ENCODE results near the gene NEDD4L.

NEDD4L gene

GRCh38 chr18:58188996-58189395, 145.0 kb downstream of the NEDD4L start:
- no peak for DNase-seq

- no peak for DNase-seq
These were observed 147.0 kb downstream of the NEDD4L start for GRCh38 chr18:58190842-58191530.

- DNase-seq, result no peak
These were observed 147.6 kb downstream of the NEDD4L start for GRCh38 chr18:58191626-58192025.

- no peak for DNase-seq
These were observed 148.5 kb downstream of the NEDD4L start for GRCh38 chr18:58192519-58192918.

GRCh38 chr18:58194028-58194427, 150.0 kb downstream of the NEDD4L start:
- DNase-seq, result peak; percentile 69

GRCh38 chr18:58195278-58195765, 151.3 kb downstream of the NEDD4L start:
- DNase-seq, result peak; percentile 92

GRCh38 chr18:58196164-58196563, 152.1 kb downstream of the NEDD4L start:
- DNase-seq, result no peak

GRCh38 chr18:58196881-58197872, 153.2 kb downstream of the NEDD4L start:
- peak; percentile 49 for DNase-seq

GRCh38 chr18:58201268-58201667, 157.2 kb downstream of the NEDD4L start:
- no peak for DNase-seq

GRCh38 chr18:58201733-58202730, 158.0 kb downstream of the NEDD4L start:
- peak; percentile 98 for DNase-seq

GRCh38 chr18:58204776-58205442, 160.9 kb downstream of the NEDD4L start:
- peak; percentile 77 for DNase-seq

GRCh38 chr18:58205443-58206160, 161.6 kb downstream of the NEDD4L start:
- DNase-seq, result peak; percentile 77

GRCh38 chr18:58207520-58208152, 163.6 kb downstream of the NEDD4L start:
- DNase-seq, result no peak

- peak; percentile 32 for DNase-seq
These were observed 164.3 kb downstream of the NEDD4L start for GRCh38 chr18:58208207-58208932.

GRCh38 chr18:58209326-58209725, 165.3 kb downstream of the NEDD4L start:
- DNase-seq, result no peak

- DNase-seq, result peak; percentile 48
These were observed 167.5 kb downstream of the NEDD4L start for GRCh38 chr18:58211510-58211909.

- no peak for DNase-seq
These were observed 168.2 kb downstream of the NEDD4L start for GRCh38 chr18:58212274-58212673.

GRCh38 chr18:58213440-58213839, 169.4 kb downstream of the NEDD4L start:
- DNase-seq, result no peak

- DNase-seq, result no peak
These were observed 171.0 kb downstream of the NEDD4L start for GRCh38 chr18:58215011-58215410.

GRCh38 chr18:58216071-58216481, 172.1 kb downstream of the NEDD4L start:
- peak; percentile 43 for DNase-seq
